ENCODE data around the gene C16orf87.
"Not testable (repeated sequence)": the region's sequence is repeated elsewhere in the genome, so short reads cannot be mapped to it uniquely, and the experiment has no call there.

The C16orf87 gene

GRCh38 chr16:46830902-46831647, at the start of gene C16orf87:
TSS of gene C16orf87 (minus strand) at chr16:46831180. CDS start at chr16:46831149, 31 bp downstream.
- TF ChIP-seq POLR2A (IDR thresholded peaks at IDR 0.05; ENCODE audit: low read length), result peak; percentile 50
- no peak for TF ChIP-seq GATA1 (IDR thresholded peaks at IDR 0.05; ENCODE audit: low read depth, low read length)
- peak; percentile 96 to 98 for DNase-seq

- TF ChIP-seq POLR2A (IDR thresholded peaks at IDR 0.05; ENCODE audit: low read length), result no peak
These were observed 44.3 kb upstream of the C16orf87 start for GRCh38 chr16:46875243-46875642.

GRCh38 chr16:46873201-46873600, 42.2 kb upstream of the C16orf87 start:
- DNase-seq, result no peak
- TF ChIP-seq POLR2A (IDR thresholded peaks at IDR 0.05; ENCODE audit: low read length), result no peak
- TF ChIP-seq GATA1 (IDR thresholded peaks at IDR 0.05; ENCODE audit: low read depth, low read length), result no peak

More at GRCh38 chr16:46875243-46875642, 44.3 kb upstream of the C16orf87 start:
- no peak for DNase-seq

- TF ChIP-seq GATA1 (IDR thresholded peaks at IDR 0.05; ENCODE audit: low read depth, low read length) (no peak), POLR2A (IDR thresholded peaks at IDR 0.05; ENCODE audit: low read length) (no peak)
These were observed 40.6 kb upstream of the C16orf87 start for GRCh38 chr16:46871597-46871996.

GRCh38 chr16:46868891-46869290, 37.9 kb upstream of the C16orf87 start:
- not testable (repeated sequence) for DNase-seq

More at GRCh38 chr16:46871597-46871996, 40.6 kb upstream of the C16orf87 start:
- DNase-seq, result no peak

GRCh38 chr16:46867486-46867885, 36.5 kb upstream of the C16orf87 start:
- DNase-seq, result not testable (repeated sequence)

GRCh38 chr16:46866286-46866685, 35.3 kb upstream of the C16orf87 start:
- DNase-seq, result no peak
- TF ChIP-seq GATA1 (IDR thresholded peaks at IDR 0.05; ENCODE audit: low read depth, low read length) (no peak), POLR2A (IDR thresholded peaks at IDR 0.05; ENCODE audit: low read length) (no peak)

- TF ChIP-seq POLR2A (IDR thresholded peaks at IDR 0.05; ENCODE audit: low read length), result no peak
- no peak for TF ChIP-seq GATA1 (IDR thresholded peaks at IDR 0.05; ENCODE audit: low read depth, low read length)
- no peak for DNase-seq
These were observed 31.8 kb upstream of the C16orf87 start for GRCh38 chr16:46862555-46863447.

GRCh38 chr16:46859719-46860152, 28.8 kb upstream of the C16orf87 start:
- peak in 1 of 2 experiments; percentile 4 for DNase-seq
- TF ChIP-seq GATA1 (IDR thresholded peaks at IDR 0.05; ENCODE audit: low read depth, low read length), result no peak
- TF ChIP-seq POLR2A (IDR thresholded peaks at IDR 0.05; ENCODE audit: low read length), result no peak

- DNase-seq, result no peak
- no peak for TF ChIP-seq GATA1 (IDR thresholded peaks at IDR 0.05; ENCODE audit: low read depth, low read length)
- TF ChIP-seq POLR2A (IDR thresholded peaks at IDR 0.05; ENCODE audit: low read length), result no peak
These were observed 27.2 kb upstream of the C16orf87 start for GRCh38 chr16:46858151-46858550.

GRCh38 chr16:46857368-46857945, 26.5 kb upstream of the C16orf87 start:
- TF ChIP-seq GATA1 (IDR thresholded peaks at IDR 0.05; ENCODE audit: low read depth, low read length) (no peak), POLR2A (IDR thresholded peaks at IDR 0.05; ENCODE audit: low read length) (no peak)
- DNase-seq, result no peak

- no peak for DNase-seq
- TF ChIP-seq POLR2A (IDR thresholded peaks at IDR 0.05; ENCODE audit: low read length) (no peak), GATA1 (IDR thresholded peaks at IDR 0.05; ENCODE audit: low read depth, low read length) (no peak)
These were observed 24.4 kb upstream of the C16orf87 start for GRCh38 chr16:46855389-46855788.

- DNase-seq, result no peak
- TF ChIP-seq POLR2A (IDR thresholded peaks at IDR 0.05; ENCODE audit: low read length) (no peak), GATA1 (IDR thresholded peaks at IDR 0.05; ENCODE audit: low read depth, low read length) (no peak)
These were observed 23.9 kb upstream of the C16orf87 start for GRCh38 chr16:46854846-46855245.

GRCh38 chr16:46853713-46854443, 22.9 kb upstream of the C16orf87 start:
- no peak for TF ChIP-seq GATA1 (IDR thresholded peaks at IDR 0.05; ENCODE audit: low read depth, low read length)
- TF ChIP-seq POLR2A (IDR thresholded peaks at IDR 0.05; ENCODE audit: low read length), result no peak
- DNase-seq, result peak; percentile 55 to 72
